ENCODE results near the gene KRTAP17-1.
"Not testable (repeated sequence)": the region's sequence is repeated elsewhere in the genome, so short reads cannot be mapped to it uniquely, and the experiment has no call there.

The KRTAP17-1 gene

DNA sequence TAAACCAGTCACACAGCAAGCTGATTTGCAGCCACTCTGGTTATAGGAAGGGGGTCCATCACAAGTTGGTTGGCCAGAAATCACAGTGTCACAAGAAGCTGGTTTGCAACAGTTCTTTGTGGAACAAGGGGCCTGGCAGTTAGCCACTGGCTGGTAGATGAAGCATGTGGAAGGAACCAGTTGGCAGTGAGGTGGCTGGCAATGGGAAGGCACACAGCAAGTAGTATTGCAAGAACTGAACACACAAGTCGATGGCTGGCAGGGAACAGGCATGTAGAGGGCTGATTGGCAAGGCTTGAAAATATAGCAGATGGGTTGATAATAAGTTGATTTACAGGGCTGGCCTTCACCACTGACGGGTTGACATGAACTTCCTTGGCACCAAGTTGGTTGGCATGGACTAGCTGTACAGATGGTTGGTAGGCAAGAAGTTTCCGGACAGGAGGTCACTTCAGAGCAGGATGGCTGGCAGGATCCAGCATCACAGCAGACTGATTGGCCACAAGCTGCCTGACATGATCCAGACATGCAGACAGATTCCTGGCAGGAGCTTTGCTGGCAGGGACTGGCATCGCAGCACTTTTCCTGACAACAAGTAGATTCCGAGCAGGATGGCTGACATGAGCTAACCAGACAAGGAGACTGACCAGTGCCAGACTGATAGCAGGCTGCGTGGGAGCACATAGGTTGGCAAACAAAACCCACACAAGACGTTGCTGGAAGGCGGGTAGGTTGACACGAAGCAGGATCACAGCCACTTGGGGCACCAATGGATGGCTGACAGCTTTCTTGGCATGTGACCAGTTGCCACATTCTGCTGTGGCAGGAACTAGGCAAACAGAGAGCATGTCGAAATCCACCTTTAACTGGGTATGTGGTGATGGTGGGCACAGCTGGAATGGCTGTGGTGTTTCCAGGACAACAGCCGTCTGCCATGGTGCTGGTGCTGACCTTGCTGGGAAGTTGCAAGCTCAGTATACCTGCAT lies 13.3 kb downstream of the KRTAP17-1 start, which contains the start of gene KRTAP29-1:
TSS of gene KRTAP29-1 (minus strand) at position 936 of the 986 bp plus-strand sequence. CDS start at position 936, 0 bp downstream.
- no peak for DNase-seq

DNA sequence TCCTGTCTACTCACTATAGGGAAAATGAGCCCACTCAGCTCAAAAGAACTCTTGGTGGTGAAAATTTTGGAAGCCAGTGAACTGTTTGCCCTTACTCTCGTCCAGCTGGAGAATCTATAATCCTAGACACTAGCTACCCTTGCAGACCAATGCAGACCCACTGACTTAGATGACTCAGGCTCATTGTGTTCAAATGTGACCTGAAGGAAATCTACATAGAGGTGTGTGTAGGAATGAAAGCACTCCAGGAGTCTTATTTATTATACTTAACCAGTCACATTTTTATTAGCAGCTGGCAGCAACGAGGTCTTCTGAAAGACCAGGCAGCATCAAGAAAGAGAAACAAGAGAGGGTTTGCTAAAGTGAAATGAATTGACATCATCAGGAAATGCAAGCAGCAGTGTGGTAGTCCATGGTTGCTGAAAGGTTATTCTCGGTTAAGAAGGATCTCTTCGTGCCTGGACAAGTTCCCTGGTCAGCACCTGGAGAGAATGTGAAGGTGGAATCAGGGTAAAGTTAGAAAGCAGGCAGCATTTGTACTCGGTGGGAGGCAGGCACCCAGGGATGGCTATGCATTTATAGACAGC lies 14.2 kb downstream of the KRTAP17-1 start:
- DNase-seq, result no peak

DNA sequence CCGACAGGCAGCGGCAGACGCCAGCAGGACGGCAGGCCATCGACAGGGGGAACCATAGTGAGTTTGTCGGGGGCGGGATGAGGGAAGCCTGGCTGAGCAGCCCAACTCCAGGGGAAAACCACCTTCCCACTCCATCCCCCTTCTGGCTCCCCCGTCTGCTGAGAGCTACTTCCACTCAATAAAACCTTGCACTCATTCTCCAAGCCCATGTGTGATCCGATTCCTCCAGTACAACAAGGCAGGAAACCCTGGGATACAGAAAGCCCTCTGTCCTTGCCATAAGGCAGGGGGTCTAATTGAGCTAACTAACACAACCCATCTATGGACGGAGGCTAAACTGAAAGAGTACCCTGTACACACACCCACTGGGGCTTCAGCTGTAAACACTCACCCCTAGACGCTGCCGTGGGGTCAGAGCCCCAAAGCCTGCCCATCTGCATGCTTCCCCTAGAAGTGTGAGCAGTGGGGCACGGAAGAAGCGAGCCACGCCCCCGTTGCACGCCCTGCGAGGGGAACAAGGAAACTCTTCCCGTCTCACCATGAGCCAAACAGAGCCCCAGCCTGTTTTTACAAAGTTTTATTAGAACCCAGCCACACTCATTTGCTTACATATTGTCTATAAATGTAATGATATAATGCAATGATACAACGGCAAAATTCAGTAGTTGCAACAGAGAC lies 16.9 kb downstream of the KRTAP17-1 start:
- no peak for DNase-seq

DNA sequence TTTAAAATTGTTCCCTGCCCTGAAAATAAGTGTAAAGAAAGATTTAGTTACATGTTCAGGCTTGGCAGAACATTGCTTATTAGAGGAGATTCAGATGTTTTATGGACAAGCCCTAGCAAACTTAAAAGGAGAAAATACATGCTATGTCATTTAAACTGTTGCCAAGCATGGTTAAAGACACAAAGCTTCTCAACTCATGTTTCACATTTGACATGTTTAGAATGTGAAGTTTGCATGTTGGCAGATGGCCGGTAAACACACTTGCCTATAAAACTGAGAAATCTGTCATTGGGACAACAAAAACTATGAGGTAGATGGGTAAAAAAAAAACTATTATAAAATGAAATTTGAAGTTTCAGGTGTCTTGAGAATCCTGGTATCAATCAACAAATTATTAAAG lies 18.7 kb downstream of the KRTAP17-1 start:
- DNase-seq, result no peak

DNA sequence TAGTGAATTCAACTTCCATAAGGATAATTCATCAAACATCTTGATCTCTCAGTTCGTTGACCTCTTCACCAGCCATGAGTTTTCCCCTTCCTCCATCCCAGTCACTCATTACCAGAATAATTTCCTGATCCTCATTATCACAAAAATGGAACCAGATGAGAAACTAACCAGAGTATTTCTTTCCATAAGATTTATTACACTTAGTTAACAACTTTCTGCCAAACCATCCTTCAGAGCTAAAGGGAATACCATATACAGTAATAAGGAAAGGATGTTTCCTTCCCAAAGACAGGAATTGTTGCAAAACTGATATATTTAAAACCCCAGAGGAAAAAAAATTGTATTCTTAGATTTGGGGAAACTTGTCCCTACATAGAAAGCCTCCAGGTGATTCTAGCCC lies 21.5 kb downstream of the KRTAP17-1 start:
- no peak for DNase-seq

DNA sequence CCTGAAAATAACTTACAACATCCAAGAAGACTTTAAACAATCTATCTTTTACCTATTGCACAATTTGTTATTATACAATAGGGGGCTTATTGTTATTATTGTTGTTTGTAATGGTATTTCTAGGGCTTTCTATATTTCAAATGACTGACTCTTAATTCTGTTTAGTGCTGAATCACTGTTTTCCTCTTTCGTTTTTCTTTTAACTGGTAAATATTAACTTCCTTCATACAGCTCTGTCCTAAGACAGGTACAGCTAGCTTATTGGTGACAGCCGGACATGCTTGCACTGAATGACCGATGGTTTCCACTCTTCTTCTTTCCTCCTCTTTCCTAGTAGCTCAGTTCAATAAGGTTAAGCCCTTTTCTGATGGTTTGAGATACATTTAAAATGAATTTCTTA lies 28.5 kb downstream of the KRTAP17-1 start:
- DNase-seq, result no peak

DNA sequence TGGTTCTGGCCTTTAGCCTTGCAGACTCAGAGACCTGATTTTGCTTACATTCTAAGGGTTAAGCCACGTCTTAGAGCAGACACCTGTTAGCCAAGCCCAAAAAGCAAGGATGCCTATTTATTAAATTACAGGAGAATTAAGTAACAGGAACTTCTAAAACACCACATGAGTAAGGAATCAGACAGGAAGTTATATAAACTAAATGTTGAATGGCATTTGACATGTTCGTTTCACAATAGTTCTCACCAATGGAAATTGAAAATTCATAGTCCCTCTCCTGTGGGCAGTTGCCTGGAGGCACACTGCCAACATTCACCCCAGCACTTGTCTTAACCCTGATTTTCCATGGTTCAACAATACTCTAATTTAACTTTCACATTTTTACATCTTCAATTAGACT lies 31.0 kb downstream of the KRTAP17-1 start:
- DNase-seq, result no peak

DNA sequence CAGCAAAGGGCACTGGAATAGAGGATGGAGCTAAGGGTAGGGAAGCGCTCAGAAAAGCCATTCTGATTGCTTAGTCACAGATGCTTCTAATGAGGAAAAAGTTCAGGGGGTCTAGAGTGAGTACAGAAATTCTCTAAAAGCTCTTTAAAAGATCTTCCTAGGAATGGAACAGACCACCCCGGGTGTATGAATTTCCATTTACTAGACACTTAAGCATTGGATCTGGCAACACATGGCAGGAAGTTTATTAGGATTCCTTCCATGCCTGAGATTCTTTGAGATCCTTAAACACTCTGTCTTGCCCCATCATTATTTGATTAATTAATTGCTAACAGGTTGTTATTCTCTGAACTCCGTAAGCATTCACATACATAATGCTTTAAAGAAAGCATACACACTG lies 31.5 kb downstream of the KRTAP17-1 start:
- no peak for DNase-seq

DNA sequence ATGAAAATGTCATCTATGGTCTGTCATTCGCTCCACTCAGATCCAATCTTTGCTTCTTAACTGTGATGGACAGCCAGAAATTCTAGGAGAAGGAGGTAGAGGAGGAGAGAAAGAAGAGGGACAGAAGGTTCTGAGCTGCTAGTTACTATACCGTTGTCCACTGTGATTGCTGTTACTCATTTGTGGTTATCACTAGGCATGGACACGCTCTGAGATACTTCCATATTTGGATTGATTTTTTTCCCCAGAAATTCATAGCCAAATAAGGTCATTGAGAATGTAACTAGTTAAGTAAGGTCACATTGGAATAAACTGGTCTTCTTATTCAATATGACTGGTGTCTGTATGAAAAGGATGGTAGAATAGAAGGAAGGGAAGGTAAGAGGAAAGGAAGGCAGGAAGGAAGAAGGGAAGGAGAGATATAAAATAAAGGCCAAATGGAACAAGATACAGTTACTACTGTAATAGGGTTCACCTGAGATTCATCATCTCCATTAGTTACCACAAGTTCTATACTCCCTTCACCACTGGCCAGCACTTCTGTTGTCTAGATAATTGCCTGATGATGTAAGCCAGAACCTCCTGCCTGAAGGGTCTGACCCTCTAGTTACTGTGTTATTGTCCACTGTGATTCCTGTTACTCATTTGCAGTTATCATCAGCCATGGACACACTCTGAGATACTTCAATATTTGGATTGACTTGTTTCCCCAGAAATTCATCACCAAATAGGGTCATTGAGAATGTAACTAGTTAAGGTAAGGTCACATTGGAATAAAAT lies 37.1 kb downstream of the KRTAP17-1 start:
- no peak for DNase-seq

DNA sequence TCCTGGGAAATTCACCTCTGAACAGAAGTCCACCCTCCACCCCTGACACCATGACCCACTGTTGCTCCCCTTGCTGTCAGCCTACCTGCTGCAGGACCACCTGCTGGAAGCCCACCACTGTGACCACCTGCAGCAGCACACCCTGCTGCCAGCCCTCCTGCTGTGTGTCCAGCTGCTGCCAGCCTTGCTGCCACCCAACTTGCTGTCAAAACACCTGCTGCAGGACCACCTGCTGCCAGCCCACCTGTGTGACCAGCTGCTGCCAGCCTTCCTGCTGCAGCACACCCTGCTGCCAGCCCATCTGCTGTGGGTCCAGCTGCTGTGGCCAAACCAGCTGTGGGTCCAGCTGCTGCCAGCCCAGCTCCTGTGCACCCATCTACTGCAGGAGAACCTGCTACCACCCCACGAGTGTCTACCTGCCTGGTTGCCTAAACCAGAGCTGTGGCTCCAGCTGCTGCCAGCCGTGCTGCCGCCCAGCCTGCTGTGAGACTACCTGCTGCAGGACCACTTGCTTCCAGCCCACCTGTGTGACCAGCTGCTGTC lies 39.8 kb downstream of the KRTAP17-1 start, which contains the start of gene KRTAP9-7:
TSS of gene KRTAP9-7 (plus strand) at position 51 of the 543 bp plus-strand sequence. CDS start at position 51, 0 bp downstream.
- not testable (repeated sequence) for DNase-seq

DNA sequence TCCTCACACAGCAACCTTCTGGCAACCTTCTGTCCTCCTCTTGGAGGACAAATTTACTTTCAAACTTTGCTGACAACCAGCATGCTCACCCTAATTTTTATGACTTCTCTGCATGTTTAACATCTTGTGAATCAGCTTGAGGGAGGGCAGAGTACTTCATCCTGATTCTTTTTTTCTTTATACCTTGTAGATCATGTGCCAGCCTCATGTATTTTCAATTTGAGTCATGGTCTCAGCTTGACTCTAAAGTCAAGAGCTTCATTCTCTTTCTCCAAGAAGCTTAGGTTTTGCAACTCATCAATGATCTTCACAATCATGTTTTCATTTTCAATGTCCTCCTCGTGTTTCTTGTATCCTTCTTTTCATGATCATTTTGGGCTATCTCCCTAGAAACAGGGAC lies 43.7 kb downstream of the KRTAP17-1 start:
- DNase-seq, result no peak

DNA sequence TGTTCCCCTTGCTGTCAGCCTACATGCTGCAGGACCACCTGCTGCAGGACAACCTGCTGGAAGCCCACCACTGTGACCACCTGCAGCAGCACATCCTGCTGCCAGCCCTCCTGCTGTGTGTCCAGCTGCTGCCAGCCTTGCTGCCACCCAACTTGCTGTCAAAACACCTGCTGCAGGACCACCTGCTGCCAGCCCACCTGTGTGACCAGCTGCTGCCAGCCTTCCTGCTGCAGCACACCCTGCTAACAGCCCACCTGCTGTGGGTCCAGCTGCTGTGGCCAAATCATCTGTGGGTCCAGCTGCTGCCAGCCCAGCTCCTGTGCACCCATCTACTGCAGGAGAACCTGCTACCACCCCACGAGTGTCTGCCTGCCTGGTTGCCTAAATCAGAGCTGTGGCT lies 44.2 kb downstream of the KRTAP17-1 start:
- not testable (repeated sequence) for DNase-seq

DNA sequence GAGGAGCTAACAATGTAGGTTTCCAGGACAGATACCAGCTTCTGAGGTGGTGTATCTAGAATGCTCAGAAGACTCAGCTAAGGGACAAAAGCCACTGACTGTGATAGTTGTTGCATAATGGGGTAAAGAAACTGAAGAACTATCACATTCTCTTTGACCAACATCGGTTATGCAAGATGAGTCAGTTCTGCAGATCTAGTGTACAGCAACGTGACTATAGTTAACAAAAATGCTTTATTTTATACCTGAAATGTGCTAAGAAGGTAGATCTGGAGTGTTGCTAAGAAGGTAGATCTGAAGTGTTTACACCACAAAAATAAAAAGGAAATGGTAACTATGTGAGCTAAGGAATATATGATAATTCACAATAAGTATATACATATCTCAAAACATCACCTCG lies 47.8 kb downstream of the KRTAP17-1 start:
- no peak for DNase-seq

DNA sequence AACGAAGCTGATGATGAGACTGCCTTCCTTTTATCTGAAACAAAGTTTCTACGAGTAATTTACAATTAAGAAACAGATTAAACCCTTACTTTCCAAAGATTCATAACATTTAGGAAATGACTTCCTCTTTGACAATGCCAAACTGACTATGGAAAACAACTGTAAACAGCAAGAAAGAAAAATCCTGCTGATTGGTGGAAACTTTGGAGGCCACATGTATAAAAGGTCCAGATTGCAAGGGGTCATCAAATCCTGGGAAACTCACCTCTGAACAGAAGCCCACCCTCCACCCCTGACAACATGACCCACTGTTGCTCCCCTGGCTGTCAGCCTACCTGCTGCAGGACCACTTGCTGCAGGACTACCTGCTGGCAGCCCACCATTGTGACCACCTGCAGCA lies 50.4 kb downstream of the KRTAP17-1 start, which contains the start of gene KRTAP9-6:
TSS of gene KRTAP9-6 (plus strand) at position 301 of the 400 bp plus-strand sequence. CDS start at position 301, 0 bp downstream.
- DNase-seq, result no peak

Data from NCI-H187 treated with DMSO at 0.1 percent for 48 hours (cell line).